Psoas muscle (tissue), 8 donors: ENCODE data around the gene SLC41A3. TPM values are rescaled to one million over a fixed set of nuclear protein-coding genes. Genes with fewer than 3 reads are reported as not detected.

Source experiments
- ATAC-seq, 4 donors: fragments of 200-7000 bp; cut with Tn5 transposase; one replicate each; pipeline ENCODE4 v1.9.1; 2020; ENCODE audit warnings: moderate library complexity in 3 of 4, mild to moderate bottlenecking in 2 of 4
- DNase-seq, 2 donors: peaks; one replicate each; pipeline ENCODE4 v3.0.0-alpha.2; 2020
- H3K27ac ChIP-seq: fragments of 200-600 bp; one replicate; pipeline ENCODE4 v1.8.0; 2022
- H3K27me3 ChIP-seq, 3 donors: fragments of 200-600 bp in 1 of 3; one replicate each; pipeline versions ENCODE4 v1.6.1 to v1.8.0; 2013 to 2022; ENCODE audit warnings: low read length in 2 of 3, mild to moderate bottlenecking in 2 of 3, moderate library complexity in 1 of 3; ENCODE audit not compliant: insufficient read depth in 3 of 3
- H3K36me3 ChIP-seq, 2 donors: fragments of 200-600 bp in 1 of 2; one replicate each; pipeline versions ENCODE4 v1.6.1 to v1.8.0; 2013 to 2022; ENCODE audit warnings: low read depth in 1 of 2, mild to moderate bottlenecking in 1 of 2, moderate library complexity in 1 of 2; ENCODE audit not compliant: insufficient read depth in 1 of 2
- H3K4me1 ChIP-seq: fragments of 200-600 bp; one replicate; pipeline ENCODE4 v1.8.0; 2022
- H3K4me3 ChIP-seq: fragments of 200-600 bp; one replicate; pipeline ENCODE4 v1.8.0; 2022; ENCODE audit warnings: mild to moderate bottlenecking
- H3K9me3 ChIP-seq: fragments of 200-600 bp; one replicate; pipeline ENCODE4 v1.8.0; 2022
- WGBS, 3 donors: extraction: QIAGEN DNeasy Blood & Tissue Kit; methylation state at CpG; one replicate each; pipeline versions ENCODE4 v1.1.6 to v1.1.7; 2013; 5-methylcytosine and 5-hydroxymethylcytosine counted together
- intact Hi-C, 2 donors: fragments of 100-400 bp; cut with DNase I; formaldehyde crosslinking; loops; one replicate each; pipeline versions ENCODE4 v1.11.0 to v1.14.2; 2022
- polyA plus RNA-seq, 3 donors: library from polyadenylated mRNA; stranded (reverse); fragments of 200-250 nt; gene quantifications; one replicate each; pipeline ENCODE4 v1.2.3, GENCODE V29; 2013
- total RNA-seq, 4 donors: library from RNA; stranded (reverse); fragmentation: NEBNext Ultra II Directional in 2 of 4; extraction: Animal tissue kit (Norgen Biotek cat#: 25700) in 2 of 4; gene quantifications; one replicate each; pipeline versions ENCODE4 v1.2.1 to v1.2.4, GENCODE V29; 2021 to 2023
- TF ChIP-seq, protein P1 (sequence below): fragments of 200-600 bp; IDR thresholded peaks from one replicate; pipeline ENCODE4 v1.8.0; 2022; ENCODE audit warnings: antibody characterized with exemption
- donor health status: healthy with polysubstance abuse.
- donor health status: DM: no; HTN: no; CAD: no; lungs with moderate emphysema.
- donor health status: Bipolar disorder and iron deficiency.
- donor health status: healthy.
- donor health status: DM: yes; HTN: yes; CAD: no.
- donor health status: DM: no; HTN: no; CAD: no.
- donor health status: DM: no; HTN: no; CAD: no.
- donor health status: DM: yes; HTN: yes; CAD: no.

SLC41A3 gene
- total and polyA plus RNA-seq, 7 donors: 28.7 to 58.9 (median 37.5) TPM

DNA sequence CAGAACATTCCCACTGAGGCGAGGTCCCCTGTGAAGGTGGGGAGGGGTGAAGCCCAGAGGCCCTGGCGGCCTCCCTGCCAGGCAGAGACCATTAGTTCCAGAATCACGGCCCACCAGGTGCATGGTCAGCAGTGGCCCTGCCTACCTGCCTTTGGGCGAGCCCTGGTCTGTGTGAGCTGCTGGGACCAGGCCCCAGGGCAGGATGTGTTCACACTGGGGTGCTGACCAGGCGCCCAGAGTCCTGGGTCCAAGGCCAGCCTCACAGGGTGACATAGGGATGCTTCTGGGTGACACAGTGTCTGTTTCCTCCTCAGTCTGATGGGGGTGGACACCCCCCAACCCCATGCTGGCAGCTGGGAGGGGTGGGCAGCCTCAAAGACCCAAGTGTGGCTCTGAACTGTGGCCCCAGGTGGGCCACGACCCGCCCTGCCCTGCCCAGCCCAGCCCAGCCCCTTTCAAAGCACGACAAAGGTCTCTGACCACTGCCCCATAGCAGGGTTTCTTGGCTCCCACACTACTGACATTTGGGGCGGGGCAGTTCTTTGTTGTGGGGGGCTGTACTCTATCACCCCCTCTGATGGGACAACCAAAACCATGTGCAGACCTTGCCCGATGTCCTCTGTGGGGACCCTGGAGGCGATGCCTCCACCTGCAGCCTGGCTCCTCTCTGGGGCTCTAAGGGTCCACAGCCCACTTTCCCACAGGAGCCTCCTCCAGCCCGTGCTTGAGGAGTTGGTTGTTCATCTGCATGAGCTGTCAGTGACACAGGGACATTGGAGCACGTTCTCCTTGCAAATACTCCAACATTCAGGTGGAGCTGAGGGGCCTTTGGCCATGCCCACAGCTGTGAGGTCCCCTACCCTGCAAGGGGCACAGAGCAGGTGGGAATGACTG is 44.8 kb upstream of the SLC41A3 start:
- H3K36me3 ChIP-seq: peaks cover 0 to 39% of the 10 kb centered on the region in 2 donors
- 85 to 90% (median 90%) methylated on average over 11 to 13 of the region's 13 CpGs for WGBS, 3 donors
- intact Hi-C loops: no loop called here
- DNase-seq (peak; percentile 10 to 30), ATAC-seq (no peak)
- no peak overlapping the region for H3K27ac ChIP-seq
- TF ChIP-seq, protein P1, sequence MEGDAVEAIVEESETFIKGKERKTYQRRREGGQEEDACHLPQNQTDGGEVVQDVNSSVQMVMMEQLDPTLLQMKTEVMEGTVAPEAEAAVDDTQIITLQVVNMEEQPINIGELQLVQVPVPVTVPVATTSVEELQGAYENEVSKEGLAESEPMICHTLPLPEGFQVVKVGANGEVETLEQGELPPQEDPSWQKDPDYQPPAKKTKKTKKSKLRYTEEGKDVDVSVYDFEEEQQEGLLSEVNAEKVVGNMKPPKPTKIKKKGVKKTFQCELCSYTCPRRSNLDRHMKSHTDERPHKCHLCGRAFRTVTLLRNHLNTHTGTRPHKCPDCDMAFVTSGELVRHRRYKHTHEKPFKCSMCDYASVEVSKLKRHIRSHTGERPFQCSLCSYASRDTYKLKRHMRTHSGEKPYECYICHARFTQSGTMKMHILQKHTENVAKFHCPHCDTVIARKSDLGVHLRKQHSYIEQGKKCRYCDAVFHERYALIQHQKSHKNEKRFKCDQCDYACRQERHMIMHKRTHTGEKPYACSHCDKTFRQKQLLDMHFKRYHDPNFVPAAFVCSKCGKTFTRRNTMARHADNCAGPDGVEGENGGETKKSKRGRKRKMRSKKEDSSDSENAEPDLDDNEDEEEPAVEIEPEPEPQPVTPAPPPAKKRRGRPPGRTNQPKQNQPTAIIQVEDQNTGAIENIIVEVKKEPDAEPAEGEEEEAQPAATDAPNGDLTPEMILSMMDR: no peak
- no peak overlapping the region for H3K4me3 ChIP-seq
- no peaks in the 10 kb centered on the region for H3K27me3 ChIP-seq
- H3K4me1 ChIP-seq: no peaks in the 10 kb centered on the region
- no peaks in the 10 kb centered on the region for H3K9me3 ChIP-seq

DNA sequence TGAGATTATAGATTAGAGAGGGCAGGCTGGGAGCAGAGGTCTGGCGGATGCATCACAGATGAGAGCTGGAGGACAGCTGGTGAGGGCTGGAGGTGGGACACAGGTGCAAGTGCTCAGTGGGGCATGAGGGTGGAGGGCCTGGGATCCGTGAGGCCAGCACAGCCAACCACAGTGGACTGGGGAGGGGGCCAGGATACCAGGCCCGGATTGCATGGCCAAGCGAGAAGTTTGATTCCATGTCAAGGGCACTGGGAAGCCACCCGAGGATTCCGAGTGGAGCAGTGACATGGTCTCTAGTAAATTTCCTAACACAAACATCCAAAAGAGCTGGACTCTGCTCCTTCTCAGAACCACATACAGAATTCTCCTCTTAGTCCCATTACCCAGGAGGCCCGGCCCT is 44.0 kb upstream of the SLC41A3 start:
- intact Hi-C loops: no loop called here
- peak; percentile 4 to 32 for DNase-seq
- ATAC-seq: no peak

GRCh38 chr3:126127452-126127851 is 43.5 kb upstream of the SLC41A3 start:
- peaks cover 0 to 28% of the 10 kb centered on the region in 2 donors for H3K36me3 ChIP-seq
- DNase-seq (peak; percentile 9 to 39), ATAC-seq (no peak)
- TF ChIP-seq, protein P1: no peak
- no peak overlapping the region for H3K27ac ChIP-seq
- no peaks in the 10 kb centered on the region for H3K27me3 ChIP-seq
- intact Hi-C loops: no loop called here
- no peaks in the 10 kb centered on the region for H3K9me3 ChIP-seq
- WGBS, 3 donors: 90 to 93% (median 90%) methylated on average over 8 to 10 of the region's 10 CpGs
- H3K4me3 ChIP-seq: no peak overlapping the region
- H3K4me1 ChIP-seq: no peaks in the 10 kb centered on the region

More for the DNA sequence above, 44.0 kb upstream of the SLC41A3 start:
- TF ChIP-seq, protein P1: no peak
- H3K9me3 ChIP-seq: no peaks in the 10 kb centered on the region
- no peaks in the 10 kb centered on the region for H3K27me3 ChIP-seq
- no peak overlapping the region for H3K4me3 ChIP-seq
- no peaks in the 10 kb centered on the region for H3K4me1 ChIP-seq
- H3K27ac ChIP-seq: no peak overlapping the region
- 79 to 90% (median 89%) methylated on average over 7 of the region's 7 CpGs for WGBS, 3 donors
- H3K36me3 ChIP-seq: peaks cover 0 to 31% of the 10 kb centered on the region in 2 donors

- ATAC-seq: no peak
- Histone ChIP-seq H3K27ac (no peak overlapping the region), H3K36me3 (peaks cover 0 to 34% of the 10 kb centered on the region in 2 donors), H3K4me3 (no peak overlapping the region), H3K9me3 (no peaks in the 10 kb centered on the region), H3K4me1 (no peaks in the 10 kb centered on the region), H3K27me3 (no peaks in the 10 kb centered on the region)
- TF ChIP-seq, protein P1: no peak
- peak; percentile 3 to 21 for DNase-seq
- 78 to 92% (median 89%) methylated on average over 10 of the region's 10 CpGs for WGBS, 3 donors
- intact Hi-C loops: no loop called here
Observed at GRCh38 chr3:126126811-126127431, 43.0 kb upstream of the SLC41A3 start.
